GM19043 (cell line): ENCODE results near the gene INAVA.
A peak's percentile ranks its signal among the peaks of the same experiment; 100 is the strongest.

Source experiments
- ATAC-seq: cut with Tn5 transposase; IDR thresholded peaks from one replicate; pipeline ENCODE4 v1.9.1; 2021; ENCODE audit warnings: low read depth; ENCODE audit not compliant: unreplicated experiment

INAVA gene

GRCh38 chr1:200894712-200895442, at the start of gene INAVA:
Gene INAVA, plus strand, starts transcription at chr1:200894900. Its CDS starts 3,501 bp downstream, at chr1:200898401.
- no peak for ATAC-seq

- no peak for ATAC-seq
Observed at GRCh38 chr1:200845360-200845759, 49.3 kb upstream of the INAVA start.

- ATAC-seq = no peak
Observed at GRCh38 chr1:200846398-200846797, 48.3 kb upstream of the INAVA start.

- ATAC-seq = no peak
Observed at GRCh38 chr1:200849430-200849829, 45.3 kb upstream of the INAVA start.

- no peak for ATAC-seq
Observed at GRCh38 chr1:200850554-200850953, 44.1 kb upstream of the INAVA start.

- no peak for ATAC-seq
Observed at GRCh38 chr1:200856716-200857357, 37.9 kb upstream of the INAVA start.

- ATAC-seq = no peak
Observed at GRCh38 chr1:200857804-200858203, 36.9 kb upstream of the INAVA start.

- no peak for ATAC-seq
Observed at GRCh38 chr1:200861937-200862647, 32.6 kb upstream of the INAVA start.

GRCh38 chr1:200862713-200863415, 31.8 kb upstream of the INAVA start:
- no peak for ATAC-seq

GRCh38 chr1:200866116-200866515, 28.6 kb upstream of the INAVA start:
- no peak for ATAC-seq

- ATAC-seq = peak; percentile 81
Observed at GRCh38 chr1:200866521-200866920, 28.2 kb upstream of the INAVA start.

GRCh38 chr1:200867018-200867811, 27.5 kb upstream of the INAVA start:
- ATAC-seq = no peak

GRCh38 chr1:200869376-200869752, 25.3 kb upstream of the INAVA start:
- no peak for ATAC-seq

GRCh38 chr1:200869753-200870391, 24.8 kb upstream of the INAVA start:
- ATAC-seq = peak; percentile 38

GRCh38 chr1:200872446-200873115, 22.1 kb upstream of the INAVA start, which contains the start of gene GPR25:
Gene GPR25, plus strand, starts transcription at chr1:200872981. Its CDS starts 57 bp downstream, at chr1:200873038.
- ATAC-seq = no peak

- ATAC-seq = no peak
Observed at GRCh38 chr1:200873116-200873670, 21.5 kb upstream of the INAVA start.

- ATAC-seq = no peak
Observed at GRCh38 chr1:200873671-200874397, 20.9 kb upstream of the INAVA start.

- no peak for ATAC-seq
Observed at GRCh38 chr1:200874694-200875093, 20.0 kb upstream of the INAVA start.
